COLO668 (cell line): ENCODE data around the gene STUB1.

ENCODE experiments used
- DNase-seq: peaks from one replicate; lab custom pipeline; 2025; ENCODE audit not compliant: unreplicated experiment; lab: John Stamatoyannopoulos, UW

The STUB1 gene

GRCh38 chr16:643050-643368 is 37.2 kb upstream of the STUB1 start:
- DNase-seq, result peak; percentile 26

DNA sequence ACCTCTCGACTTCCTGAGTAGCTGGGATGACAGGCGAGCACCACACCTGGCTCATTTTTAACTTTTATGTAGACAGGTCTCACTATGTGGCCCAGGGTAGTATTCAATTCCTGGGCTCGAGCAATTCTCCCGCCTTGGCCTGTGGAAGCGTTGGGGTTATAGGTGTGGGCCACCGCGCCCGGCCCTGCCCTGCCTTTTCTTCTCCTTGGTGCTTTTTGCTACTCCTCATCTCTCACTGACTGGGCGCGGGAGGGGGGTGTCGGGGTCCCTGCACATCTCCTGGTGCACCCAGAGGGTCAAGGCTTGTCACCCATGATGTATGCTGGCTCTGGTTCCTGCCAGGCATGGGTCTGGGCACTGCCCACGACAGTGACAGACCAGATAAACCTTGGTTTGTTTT is 35.7 kb upstream of the STUB1 start:
- no peak for DNase-seq

DNA sequence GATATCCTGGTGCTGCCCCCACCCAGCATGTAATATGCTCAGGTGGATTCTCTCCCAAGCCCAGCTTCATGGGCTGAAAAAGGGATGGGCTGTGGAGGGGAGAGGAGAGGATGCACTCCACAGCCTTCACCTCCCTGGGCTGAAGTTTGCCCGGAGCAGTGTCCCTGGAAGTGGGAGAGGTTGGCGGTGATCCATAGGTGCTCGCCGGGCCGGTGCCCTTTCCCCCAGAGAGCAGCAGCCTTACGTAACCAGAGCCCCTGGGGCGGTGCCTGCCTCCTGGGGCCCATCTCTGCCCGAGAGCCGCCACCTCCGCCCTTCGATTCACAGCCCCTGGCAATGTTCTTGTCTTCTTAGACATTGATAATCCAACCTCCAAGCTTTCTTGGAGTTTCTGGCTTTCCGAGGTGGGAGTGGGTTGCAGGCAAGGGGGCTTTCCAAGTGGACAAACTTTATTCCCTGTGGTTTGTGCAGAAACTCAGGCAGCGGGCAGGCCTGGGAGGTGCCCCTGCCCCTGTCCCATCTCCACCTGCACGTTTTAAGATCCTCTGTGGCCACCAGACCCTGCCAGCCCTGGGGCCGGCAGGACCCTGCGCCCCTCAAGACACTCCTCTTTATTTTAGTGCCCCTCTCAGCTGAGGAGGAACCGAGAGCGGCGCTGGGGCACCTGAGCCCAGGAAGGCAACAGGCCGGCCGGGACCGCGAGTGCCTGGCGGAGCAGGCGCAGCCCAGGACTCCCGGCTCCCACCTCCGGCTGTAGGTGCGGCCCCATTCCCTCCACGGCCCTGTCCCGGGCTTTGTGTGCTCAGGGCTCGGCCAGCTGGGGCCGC is 34.1 kb upstream of the STUB1 start:
- peak; percentile 22 for DNase-seq

GRCh38 chr16:646679-647172 is 33.5 kb upstream of the STUB1 start:
- no peak for DNase-seq

DNA sequence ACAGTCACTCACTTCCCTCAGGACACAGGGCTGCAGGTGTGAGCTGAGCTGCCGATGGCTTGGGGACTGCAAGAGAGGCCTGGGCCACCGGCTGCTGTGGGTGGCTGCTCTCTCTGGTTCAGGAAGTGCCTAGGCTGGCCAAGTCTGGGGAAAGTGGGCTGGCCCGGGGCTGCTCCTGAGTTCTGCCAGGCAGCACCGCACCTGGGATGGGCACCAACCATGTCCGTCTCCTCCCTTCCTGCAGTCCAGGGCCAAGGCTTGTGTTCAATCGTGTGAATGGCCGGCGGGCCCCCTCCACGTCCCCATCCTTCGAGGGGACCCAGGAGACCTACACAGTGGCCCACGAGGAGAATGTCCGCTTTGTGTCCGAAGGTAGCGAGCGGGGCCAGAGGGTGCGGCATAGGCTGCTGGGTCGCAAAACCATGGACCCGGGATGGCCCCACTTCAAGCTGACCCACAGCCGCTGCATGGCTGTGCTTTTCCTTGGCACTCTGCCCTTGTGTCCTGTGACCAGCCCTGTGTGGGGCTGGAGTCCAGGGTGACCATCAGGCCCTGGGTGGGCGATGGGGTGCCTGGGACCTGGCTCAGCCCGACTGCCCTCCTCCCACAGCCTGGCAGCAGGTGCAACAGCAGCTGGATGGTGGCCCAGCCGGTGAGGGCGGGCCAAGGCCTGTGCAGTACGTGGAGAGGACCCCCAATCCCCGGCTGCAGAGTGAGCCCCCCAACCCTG is 32.9 kb upstream of the STUB1 start:
- DNase-seq, result peak; percentile 48

DNA sequence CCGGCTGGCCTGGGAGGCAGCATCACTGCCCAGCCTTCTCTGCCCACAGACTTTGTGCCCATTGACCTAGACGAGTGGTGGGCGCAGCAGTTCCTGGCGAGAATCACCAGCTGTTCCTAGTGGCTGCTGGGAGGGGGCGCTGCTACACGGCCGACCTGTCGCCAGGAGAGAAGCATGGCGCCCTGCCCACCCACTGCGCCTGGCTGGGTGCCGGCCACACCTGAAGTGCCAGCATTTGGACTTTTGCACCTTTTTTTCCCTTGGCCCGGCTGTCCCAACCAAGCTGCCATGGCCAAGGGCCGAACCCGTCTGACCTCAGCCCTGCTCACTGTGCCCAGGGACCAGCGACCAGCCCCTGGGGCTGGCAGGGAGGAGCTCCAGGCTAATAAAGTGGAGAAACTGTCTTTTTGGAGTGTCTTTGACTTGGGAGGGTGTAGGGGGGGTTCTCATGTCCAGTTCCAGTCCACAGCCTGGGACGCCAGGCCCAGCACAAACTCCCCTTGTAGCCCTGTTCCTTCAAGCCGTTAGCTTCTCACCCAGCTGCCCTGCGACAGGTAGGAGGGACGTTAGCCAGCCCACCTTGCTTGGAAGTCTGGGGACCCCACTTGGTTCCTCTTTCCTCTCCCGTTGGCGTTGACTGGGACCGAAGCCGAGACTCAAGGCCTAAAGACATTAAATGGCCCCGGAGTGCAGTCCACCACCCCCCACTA is 32.0 kb upstream of the STUB1 start:
- DNase-seq, result peak; percentile 79

GRCh38 chr16:648781-649589 is 31.2 kb upstream of the STUB1 start, which contains the start of gene WDR90:
TSS of gene WDR90 (plus strand) at chr16:649365. CDS start at chr16:649417, 52 bp downstream.
- peak; percentile 97 for DNase-seq

DNA sequence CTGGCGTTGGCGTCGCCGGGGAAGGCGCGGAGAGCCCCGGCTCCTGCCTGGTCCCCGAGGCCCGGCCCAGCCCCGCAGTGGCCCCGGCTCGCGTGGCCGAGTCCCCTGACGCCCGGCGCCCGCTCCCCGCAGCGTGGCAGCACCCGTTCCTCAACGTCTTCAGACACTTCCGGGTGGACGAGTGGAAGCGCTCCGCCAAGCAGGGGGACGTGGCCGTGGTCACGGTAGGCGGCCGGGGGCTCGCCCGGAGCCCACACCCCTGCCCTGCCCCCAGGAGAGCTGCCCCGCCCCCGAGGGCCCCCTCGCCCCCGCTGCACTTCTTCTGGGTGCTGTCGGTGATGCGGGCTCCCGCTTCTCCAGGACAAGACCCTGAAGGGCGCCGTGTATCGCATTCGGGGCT is 30.6 kb upstream of the STUB1 start:
- DNase-seq, result peak; percentile 55

GRCh38 chr16:651844-652243 is 28.4 kb upstream of the STUB1 start:
- DNase-seq, result no peak

DNA sequence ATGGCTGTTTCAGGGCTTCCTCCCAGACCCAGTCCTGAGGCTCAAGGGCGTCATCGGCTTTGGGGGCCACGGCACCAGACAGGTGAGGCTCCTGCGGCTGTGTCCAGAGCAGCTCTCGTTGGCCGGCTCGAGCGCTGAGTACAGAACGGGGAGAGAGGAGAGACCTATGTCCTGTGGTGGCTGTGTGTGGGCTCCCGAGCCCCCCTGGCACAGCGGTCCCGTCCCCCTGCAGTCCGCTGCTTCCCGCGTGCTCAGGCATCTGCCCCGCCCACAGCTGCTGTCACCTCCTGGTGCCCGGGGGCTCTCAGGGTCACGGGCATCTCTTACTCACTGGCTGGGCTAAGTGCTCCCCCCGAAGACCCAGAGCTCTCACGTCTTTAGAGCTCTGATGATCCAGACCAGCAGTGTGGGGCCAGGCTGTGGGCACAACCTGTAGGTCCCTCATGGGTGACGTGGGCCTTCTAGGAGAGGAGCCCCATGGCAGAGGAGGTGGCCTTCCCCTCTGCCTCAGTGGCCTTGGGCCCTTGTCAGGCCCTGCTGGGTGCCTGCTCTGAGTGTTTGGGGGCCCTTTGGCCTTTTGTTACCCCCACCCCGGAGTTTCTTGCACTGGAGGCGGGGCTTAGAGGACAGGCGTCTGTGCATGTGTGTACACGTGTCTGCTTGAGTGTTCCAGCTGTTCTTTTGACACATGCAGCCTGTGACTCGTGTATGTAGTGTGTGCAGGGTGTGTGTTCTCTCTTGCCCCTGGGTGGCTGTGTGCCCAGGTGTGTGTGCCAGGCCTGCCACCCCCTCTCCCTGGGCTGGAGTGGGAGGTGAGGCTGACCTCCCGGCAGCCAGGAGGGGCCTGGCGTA is 27.5 kb upstream of the STUB1 start:
- DNase-seq, result no peak

DNA sequence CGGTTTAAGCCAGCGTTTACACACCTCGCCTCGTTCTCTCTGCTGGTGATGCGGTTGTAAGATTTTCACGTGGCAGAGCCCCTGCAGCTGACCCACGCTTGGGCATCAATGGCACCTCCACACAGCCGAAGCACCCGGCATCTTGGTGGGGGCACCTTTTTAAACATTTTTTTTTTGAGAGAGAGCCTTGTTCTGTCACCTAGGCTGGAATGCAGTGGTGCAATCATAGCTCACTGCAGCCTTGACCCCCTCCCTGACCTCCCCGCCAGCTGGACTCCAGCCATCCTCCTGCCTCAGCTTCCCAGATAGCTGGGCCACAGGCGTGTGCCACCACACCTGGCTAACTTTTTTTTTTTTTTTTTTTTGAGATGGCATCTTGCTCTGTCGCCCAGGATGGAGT is 26.2 kb upstream of the STUB1 start:
- no peak for DNase-seq

- no peak for DNase-seq
Measured at GRCh38 chr16:657487-657886, 22.7 kb upstream of the STUB1 start.

GRCh38 chr16:658679-659571 is 21.3 kb upstream of the STUB1 start:
- DNase-seq, result no peak

GRCh38 chr16:659618-660017 is 20.6 kb upstream of the STUB1 start:
- no peak for DNase-seq

GRCh38 chr16:660132-660458 is 20.1 kb upstream of the STUB1 start:
- DNase-seq, result no peak

- peak; percentile 79 for DNase-seq
Measured at GRCh38 chr16:660459-661183, 19.6 kb upstream of the STUB1 start.

DNA sequence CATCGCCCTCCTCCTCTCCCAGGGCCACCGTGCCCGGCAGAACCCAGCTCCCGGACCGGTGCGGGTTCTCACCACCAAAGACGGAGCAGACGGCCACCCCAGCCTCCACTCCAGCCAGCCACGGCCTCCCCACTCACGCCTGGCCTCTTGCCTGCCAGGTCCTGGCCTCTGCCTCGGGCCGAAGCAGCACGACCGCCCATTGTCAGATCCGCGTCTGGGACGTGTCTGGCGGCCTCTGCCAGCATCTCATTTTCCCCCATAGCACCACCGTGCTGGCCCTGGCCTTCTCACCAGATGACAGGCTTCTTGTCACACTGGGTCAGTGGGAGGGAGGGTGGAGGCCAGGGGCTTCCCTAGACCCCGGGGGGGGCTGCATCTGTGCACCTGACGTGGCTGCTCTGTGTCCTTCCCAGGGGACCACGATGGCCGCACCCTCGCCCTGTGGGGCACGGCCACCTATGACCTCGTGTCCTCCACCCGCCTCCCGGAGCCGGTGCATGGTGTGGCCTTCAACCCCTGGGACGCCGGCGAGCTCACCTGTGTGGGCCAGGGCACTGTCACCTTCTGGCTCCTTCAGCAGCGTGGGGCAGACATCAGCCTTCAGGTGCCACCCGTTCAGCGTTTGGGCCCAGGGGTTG is 18.9 kb upstream of the STUB1 start:
- DNase-seq, result no peak

DNA sequence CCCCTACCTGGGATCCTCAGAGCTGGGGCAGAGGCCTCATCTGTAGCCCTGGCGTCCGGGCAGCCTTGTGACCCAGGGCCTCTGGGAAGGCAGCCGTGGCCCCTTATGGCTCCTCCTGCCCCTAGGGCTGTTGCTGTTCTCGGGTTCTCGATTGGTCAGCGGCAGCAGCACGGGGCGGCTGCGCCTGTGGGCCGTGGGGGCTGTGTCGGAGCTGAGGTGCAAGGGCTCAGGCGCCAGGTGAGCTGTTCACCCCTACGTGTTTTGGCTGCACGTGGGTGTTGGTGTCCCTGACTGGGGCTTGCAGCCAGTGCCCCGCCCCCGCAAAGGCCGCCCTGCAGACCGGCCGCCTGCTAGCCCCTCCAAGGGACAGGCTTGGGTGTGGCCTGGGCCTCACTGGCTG is 18.1 kb upstream of the STUB1 start:
- no peak for DNase-seq
